ENCODE results near the gene GVQW3.

DNA sequence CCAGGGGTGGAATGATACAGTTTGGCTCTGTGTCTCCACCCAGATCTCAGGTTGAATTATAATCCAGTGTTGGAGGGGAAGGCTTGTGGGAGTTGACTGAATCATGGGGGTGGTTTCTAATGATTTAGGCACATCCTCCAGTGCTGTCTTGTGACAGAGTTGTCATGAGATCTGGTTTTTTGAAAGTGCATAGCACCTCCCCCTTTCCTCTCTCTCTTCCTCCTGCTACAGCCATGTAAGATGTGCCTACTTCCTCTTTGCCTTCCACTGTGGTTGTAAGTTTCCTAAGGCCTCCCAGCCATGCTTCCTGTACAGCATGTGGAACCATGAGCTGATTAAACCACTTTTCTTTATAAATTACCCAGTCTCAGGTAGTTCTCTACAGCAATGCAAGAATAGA is 45.3 kb upstream of the GVQW3 start:
- TF ChIP-seq, protein P1, sequence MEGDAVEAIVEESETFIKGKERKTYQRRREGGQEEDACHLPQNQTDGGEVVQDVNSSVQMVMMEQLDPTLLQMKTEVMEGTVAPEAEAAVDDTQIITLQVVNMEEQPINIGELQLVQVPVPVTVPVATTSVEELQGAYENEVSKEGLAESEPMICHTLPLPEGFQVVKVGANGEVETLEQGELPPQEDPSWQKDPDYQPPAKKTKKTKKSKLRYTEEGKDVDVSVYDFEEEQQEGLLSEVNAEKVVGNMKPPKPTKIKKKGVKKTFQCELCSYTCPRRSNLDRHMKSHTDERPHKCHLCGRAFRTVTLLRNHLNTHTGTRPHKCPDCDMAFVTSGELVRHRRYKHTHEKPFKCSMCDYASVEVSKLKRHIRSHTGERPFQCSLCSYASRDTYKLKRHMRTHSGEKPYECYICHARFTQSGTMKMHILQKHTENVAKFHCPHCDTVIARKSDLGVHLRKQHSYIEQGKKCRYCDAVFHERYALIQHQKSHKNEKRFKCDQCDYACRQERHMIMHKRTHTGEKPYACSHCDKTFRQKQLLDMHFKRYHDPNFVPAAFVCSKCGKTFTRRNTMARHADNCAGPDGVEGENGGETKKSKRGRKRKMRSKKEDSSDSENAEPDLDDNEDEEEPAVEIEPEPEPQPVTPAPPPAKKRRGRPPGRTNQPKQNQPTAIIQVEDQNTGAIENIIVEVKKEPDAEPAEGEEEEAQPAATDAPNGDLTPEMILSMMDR (IDR thresholded peaks at IDR 0.05) = no peak
- TF ChIP-seq POLR2A (IDR thresholded peaks at IDR 0.05) (no peak), EP300 (IDR thresholded peaks at IDR 0.05) (no peak)
